HG02763 (cell line): ENCODE results near the gene MKS1.

Experiments used
- ATAC-seq: cut with Tn5 transposase; IDR thresholded peaks from one replicate; pipeline ENCODE4 v1.9.1; 2021; ENCODE audit warnings: mild to moderate bottlenecking, moderate library complexity; ENCODE audit not compliant: unreplicated experiment

The MKS1 gene

DNA sequence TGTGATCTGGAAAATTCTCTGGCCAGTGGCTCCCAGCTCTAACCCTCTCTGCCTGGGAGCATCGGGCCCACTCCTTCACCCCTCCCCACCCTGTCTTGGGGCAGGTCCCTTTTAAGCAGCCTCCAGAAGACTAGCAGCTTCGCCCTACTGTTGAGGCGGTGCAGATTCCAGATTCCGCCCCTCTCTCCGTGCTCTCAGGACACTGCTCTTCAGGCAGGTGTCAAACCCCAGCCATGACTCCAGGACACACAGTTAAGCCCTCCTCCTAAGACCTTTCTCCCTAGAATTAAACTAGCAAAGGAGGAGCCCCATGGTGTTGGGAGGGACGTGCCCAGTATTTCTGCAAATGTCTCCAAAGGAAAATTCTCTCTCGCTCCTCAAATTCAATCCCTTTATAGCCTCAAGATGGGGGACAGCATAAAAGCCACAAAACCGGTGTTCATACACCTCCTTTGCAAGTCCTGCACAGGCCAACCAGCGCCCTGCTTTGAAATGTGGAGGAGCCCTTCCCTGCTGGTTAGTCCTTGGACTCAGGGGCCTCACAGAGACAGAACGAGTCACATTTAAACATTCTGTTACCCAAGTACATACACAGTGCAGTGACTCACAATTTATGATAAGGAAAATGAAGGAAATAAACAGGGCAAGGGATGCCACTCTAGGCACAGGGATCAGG is 26.5 kb upstream of the MKS1 start:
- no peak for ATAC-seq

DNA sequence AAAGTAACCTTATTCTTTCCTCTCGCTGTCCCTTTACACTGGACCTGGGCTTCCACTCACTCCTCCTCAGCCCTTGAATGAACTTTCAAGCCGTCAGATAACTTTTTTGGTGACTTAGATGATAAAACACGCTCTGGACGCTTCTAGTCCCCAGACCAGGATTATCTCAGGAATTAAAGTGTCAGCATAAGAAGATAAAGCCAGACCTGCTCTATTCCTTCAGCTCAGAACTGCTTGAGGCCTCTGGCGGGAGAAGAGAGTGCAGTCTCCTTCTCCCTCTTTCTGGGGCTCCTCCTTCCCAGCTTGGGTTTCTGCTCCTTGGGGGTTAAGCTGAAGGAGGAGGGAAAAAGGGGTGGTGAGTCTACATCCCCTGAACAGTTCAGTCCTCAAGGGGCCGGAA is 25.9 kb upstream of the MKS1 start:
- ATAC-seq = no peak

- no peak for ATAC-seq
These were observed 23.2 kb upstream of the MKS1 start for GRCh38 chr17:58242171-58242784.

DNA sequence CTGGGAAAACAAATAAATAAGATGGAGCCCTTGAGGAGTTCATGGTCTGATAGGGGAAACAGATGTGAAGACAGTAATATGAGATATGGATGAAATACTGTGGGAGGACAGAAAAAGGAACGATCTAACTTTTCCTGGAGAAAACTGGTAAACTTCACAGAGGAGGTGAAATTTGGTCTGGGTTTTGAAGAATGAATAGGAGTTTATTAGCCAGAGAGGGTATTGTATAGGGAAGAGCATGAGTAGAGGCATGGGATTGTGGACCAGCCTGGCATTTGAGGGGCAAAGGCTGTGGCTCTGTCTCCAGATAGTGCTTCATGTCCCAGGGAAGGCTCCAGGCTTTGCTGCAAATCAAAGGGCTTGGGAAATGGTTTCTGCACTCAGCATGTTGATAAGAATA is 20.9 kb upstream of the MKS1 start:
- ATAC-seq = no peak

DNA sequence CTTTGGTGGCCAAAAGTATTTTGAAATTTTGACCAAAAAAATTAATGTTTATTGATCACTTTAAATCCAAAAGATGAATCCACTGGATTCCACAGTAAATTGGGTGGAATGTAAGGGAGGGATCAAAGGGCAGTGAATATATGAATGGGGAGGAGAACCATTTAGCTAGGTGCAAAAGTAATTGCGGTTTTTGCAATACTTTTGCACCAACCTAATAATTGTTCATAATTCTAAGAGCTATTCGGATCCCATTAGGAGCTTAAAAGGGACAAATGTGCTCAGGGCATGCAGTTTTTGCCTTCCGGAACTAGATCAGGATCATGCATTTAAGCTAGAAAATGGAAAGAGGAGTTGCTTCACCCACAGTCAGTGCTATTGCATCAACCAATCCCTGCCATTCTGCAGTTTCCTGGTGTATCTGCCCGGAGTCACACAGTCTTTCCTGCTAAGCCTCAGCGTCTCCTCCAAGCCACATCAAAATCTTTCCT is 19.1 kb upstream of the MKS1 start, which contains the start of gene LPO:
Gene LPO (plus strand): TSS at position 438 of the 488 bp plus-strand sequence. CDS start 4,396 bp downstream, outside the sequence.
- ATAC-seq = no peak

DNA sequence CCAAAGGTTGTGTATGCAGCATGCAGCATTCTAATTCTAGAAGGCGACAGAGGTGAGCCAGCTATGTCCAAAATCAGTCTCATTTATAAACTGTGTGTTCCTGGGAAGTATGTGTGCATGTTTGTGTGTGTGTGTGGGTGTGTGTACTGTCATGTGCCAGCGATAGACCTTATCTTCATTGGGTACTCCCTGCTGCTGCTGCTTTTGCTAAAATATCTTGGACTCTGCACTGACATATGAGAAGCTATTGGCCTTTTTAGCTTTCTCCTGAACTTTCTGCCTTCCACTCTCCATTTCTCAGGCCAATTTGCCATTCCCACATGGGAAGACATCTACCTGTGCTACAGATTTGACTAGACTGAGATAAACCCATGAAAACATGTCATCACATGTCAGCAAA is 17.3 kb upstream of the MKS1 start:
- no peak for ATAC-seq

- no peak for ATAC-seq
These were observed 16.8 kb upstream of the MKS1 start for GRCh38 chr17:58235821-58236220.

DNA sequence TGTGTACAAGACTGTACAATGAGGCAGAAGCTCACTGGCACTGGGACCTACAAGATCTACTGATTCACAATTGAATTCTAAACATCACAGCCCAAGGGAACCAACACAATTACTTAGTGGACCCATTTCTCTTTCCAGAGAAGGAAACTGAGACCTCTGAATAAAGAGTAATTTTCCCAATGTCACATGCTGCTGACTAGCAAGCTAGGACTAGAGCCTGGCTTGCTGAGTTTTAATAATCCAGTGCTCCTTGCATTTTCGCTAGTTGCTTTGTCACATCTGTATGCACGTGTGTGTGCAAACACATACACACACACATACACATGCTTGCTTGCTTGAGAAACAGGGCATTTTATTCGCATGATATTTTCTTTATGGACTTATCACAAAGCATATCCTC is 15.5 kb upstream of the MKS1 start:
- no peak for ATAC-seq

DNA sequence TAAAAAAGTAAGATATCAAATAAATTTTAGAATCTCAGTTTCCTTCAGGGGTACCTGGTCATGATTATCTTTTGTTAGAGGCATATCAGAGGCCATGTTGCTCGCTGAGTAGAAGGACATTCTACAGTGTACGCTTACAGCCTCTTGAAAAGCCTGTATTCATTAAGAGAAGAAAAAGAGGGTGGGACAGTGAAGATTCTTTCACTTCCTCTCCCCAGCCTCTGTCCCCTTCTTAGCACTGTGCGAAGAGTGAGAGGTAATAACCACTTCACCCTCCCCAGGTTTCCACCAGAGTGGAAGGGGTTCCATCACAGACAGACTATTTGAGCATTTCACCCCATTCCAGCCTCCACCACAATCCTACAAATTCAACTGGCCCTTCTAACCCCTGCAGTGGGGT is 14.5 kb upstream of the MKS1 start:
- ATAC-seq = peak; percentile 43

DNA sequence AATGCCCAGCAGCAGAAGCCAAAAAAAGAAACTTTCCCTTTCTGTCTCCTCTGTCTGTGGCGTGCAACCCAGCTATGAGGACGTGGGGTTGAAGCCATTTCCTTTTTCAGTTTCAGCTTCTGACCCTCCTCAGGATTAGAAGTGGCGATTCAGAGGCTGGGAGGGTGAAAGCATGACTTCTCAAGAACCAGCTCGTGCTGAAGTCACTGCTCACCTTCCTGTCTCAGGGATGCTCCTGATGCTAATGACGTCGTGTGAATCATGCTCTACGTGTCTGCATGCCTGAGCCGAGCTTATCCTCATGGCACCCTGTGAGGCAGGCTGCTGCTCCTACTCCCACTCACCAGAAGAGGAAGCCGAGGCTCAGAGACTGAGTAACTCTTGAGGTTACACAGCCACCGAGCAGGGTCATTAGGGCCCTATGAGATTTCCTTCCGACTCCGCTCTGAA is 13.7 kb upstream of the MKS1 start:
- ATAC-seq = peak; percentile 71

DNA sequence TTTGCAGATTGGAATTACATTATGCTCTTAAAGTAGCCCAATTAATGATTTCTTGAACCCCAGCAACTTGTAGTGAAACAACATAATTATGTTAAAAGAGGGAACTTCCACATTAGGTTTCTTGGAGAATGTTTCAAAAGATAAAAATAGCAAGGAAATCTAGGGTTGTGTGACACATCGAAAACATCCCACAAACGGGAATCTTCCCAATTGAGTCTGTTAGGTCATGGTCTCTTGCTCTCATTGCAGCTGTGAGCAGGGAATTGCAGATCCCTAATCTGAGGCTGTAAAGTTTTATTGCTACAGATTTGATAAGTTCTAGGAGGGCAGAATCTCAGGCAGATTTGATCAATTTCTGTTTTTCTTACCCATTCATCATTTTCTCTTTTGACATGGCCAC is 12.6 kb upstream of the MKS1 start:
- no peak for ATAC-seq

DNA sequence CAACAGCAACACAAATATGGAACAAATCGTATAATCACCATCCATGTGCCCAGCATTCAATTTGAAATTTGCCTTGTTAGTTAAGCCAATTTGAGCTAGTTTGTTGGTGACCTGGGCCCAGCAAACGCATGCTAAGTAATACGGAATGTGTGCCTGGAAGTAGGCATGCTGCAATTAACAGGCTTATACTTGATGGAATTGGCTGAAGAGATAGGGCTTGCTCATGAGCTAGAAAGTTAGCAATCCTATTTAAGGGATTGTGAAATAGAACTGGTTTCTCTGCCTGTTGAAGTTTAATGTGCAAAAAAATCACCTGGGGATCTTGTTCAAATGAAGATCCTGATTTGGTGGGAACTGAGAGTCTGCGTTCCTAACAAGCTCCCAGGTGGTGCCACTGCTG is 10.8 kb upstream of the MKS1 start:
- ATAC-seq = no peak

DNA sequence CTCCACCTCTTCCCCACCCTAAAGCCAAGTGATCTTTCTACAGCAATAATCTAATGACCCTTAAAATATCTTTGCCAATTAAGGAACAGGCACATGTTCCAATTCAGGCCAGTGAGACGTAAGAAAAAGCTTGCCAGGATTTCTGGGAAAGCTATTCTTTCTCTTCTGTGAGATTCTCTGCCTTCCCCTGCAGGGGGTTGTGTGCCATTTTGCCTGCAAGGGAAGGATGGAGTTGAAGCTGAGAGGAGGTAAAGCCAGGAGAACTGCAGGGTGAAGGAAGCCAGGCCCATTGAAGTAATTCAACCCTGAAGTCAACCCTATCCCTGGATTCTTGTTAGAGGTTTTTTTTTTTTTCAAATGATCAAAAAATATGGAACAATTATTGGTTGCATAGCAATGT is 10.3 kb upstream of the MKS1 start:
- no peak for ATAC-seq

GRCh38 chr17:58228679-58229078 is 9.6 kb upstream of the MKS1 start:
- ATAC-seq = no peak

- no peak for ATAC-seq
These were observed 8.7 kb upstream of the MKS1 start for GRCh38 chr17:58227733-58228132.

DNA sequence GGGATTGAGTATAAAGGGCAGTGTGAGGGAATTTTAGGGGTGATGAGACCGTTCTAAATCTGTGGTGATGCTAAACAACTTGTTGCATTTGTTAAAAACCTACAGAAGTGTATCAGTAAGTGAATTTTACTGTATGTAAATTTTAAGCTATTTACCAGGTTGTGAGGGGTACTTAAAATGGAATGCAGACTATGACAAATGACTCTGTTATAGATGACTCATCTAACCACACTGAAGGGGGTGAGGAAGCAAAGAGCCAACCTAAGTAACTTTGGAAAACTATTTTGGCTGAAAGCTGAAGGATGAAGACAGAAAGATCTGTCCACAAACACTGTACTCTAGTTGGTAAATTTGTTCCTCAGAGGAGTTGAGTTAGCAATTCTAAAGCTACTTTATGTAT is 5.3 kb upstream of the MKS1 start:
- ATAC-seq = no peak

- ATAC-seq = no peak
These were observed 731 bp upstream of the MKS1 start for GRCh38 chr17:58219789-58220183.

GRCh38 chr17:58217766-58218165 is 1.3 kb downstream of the MKS1 start:
- no peak for ATAC-seq

- no peak for ATAC-seq
These were observed 3.4 kb downstream of the MKS1 start for GRCh38 chr17:58215685-58216084.

DNA sequence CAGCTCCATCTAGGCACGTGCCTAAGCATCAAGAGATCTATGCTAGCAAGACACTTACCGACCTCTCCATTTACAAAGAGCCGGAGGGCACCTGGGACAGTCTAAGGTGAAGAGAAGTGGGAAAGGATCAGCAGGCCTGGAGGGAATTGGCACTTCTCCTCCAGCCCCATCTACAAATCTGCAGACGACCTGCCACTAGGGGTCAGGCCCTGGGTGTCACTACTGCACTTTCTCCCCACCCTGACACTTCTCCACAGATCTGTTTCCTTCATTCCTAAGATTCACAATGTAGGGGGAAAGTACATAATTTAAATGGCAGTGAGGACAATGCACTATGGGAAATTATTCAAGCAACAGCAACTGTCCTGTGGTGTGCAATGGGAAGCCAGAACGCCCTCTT is 8.1 kb downstream of the MKS1 start:
- no peak for ATAC-seq

DNA sequence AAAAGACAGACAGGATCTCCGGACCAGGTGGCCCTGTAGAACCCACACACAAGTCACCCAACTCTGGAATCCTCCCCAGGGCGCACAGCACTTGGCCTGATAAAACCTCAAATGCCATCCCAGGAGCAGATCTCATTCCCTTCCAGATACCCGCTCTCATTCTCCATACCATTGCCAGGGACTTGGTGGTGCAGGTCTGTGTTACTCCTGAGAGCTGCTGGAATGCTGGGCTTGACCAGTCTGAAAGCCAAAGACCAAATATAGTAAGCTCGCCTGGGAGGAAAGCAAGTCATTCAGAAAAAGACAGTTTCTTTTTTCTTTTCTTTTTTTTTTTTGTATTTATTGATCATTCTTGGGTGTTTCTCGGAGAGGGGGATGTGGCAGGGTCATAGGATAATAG is 10.7 kb downstream of the MKS1 start:
- ATAC-seq = no peak

GRCh38 chr17:58207451-58207850 is 11.6 kb downstream of the MKS1 start:
- no peak for ATAC-seq

GRCh38 chr17:58205936-58206335 is 13.1 kb downstream of the MKS1 start:
- ATAC-seq = no peak
